H9 (cell line): Measurements from ENCODE around the gene YPEL5. TPM values are rescaled to one million over a fixed set of nuclear protein-coding genes. Genes with fewer than 3 reads are reported as not detected.

ENCODE experiments used
- DNase-seq: peaks from one replicate; pipeline ENCODE4 v3.0.0-alpha.2; 2017
- H2AFZ ChIP-seq: one replicate; pipeline ENCODE4 v1.6.1; 2013; ENCODE audit warnings: mild to moderate bottlenecking, low read length, control low read depth, moderate library complexity
- H2AK5ac ChIP-seq: 2 replicates; pipeline ENCODE4 v1.6.1; 2013; ENCODE audit warnings: low read length, control low read depth, mixed read lengths; ENCODE audit not compliant: insufficient read length
- H2BK120ac ChIP-seq: one replicate; pipeline ENCODE4 v1.6.1; 2013; ENCODE audit warnings: low read depth, mild to moderate bottlenecking, low read length, control low read depth, inconsistent platforms; ENCODE audit not compliant: poor library complexity, severe bottlenecking
- H2BK12ac ChIP-seq: 2 replicates; pipeline ENCODE4 v1.6.1; 2013; ENCODE audit warnings: low read length, control low read depth, mixed read lengths, low read depth; ENCODE audit not compliant: insufficient read length
- H2BK15ac ChIP-seq: 2 replicates; pipeline ENCODE4 v1.6.1; 2013; ENCODE audit warnings: low read depth, low read length, control low read depth
- H2BK20ac ChIP-seq: one replicate; pipeline ENCODE4 v1.6.1; 2013; ENCODE audit warnings: low read depth, mild to moderate bottlenecking, low read length, control low read depth, inconsistent platforms; ENCODE audit not compliant: poor library complexity, severe bottlenecking
- H2BK5ac ChIP-seq: 2 replicates; pipeline ENCODE4 v1.6.1; 2013; ENCODE audit warnings: low read length, control low read depth, mixed read lengths; ENCODE audit not compliant: insufficient read length
- H3K14ac ChIP-seq: 2 replicates; pipeline ENCODE4 v1.6.1; 2013; ENCODE audit warnings: low read length, control low read depth; ENCODE audit not compliant: insufficient read depth
- H3K18ac ChIP-seq: 2 replicates; pipeline ENCODE4 v1.6.1; 2013; ENCODE audit warnings: low read depth, mild to moderate bottlenecking, mixed read lengths, low read length, control low read depth; ENCODE audit not compliant: insufficient read length
- H3K23ac ChIP-seq: 2 replicates; pipeline ENCODE4 v1.6.1; 2013; ENCODE audit warnings: low read length, control low read depth, mixed read lengths, low read depth; ENCODE audit not compliant: insufficient read length
- H3K23me2 ChIP-seq: 2 replicates; pipeline ENCODE4 v1.6.1; 2013; ENCODE audit warnings: low read depth, mild to moderate bottlenecking, mixed read lengths, low read length, control low read depth; ENCODE audit not compliant: insufficient read length, poor library complexity, severe bottlenecking
- H3K27ac ChIP-seq: 2 replicates; pipeline ENCODE4 v1.5.1; 2013; ENCODE audit warnings: low read length, control low read depth, mixed read lengths, low read depth; ENCODE audit not compliant: insufficient read length
- H3K27me3 ChIP-seq: 2 replicates; pipeline ENCODE4 v1.6.1; 2013; ENCODE audit warnings: low read length, control low read depth, inconsistent platforms; ENCODE audit not compliant: insufficient read depth
- H3K4ac ChIP-seq: 2 replicates; pipeline ENCODE4 v1.6.1; 2013; ENCODE audit warnings: low read depth, mild to moderate bottlenecking, control low read depth, inconsistent platforms, low read length, moderate library complexity
- H3K4me1 ChIP-seq: 2 replicates; pipeline ENCODE4 v1.6.1; 2013; ENCODE audit warnings: low read length, control low read depth, inconsistent platforms; ENCODE audit not compliant: insufficient read depth
- H3K4me2 ChIP-seq: 2 replicates; pipeline ENCODE4 v1.6.1; 2013; ENCODE audit warnings: low read length, control low read depth, mixed read lengths; ENCODE audit not compliant: insufficient read length, insufficient read depth
- H3K56ac ChIP-seq: 2 replicates; pipeline ENCODE4 v1.6.1; 2013; ENCODE audit warnings: low read depth, mild to moderate bottlenecking, mixed read lengths, low read length, control low read depth; ENCODE audit not compliant: insufficient read length
- H3K79me1 ChIP-seq: 2 replicates; pipeline ENCODE4 v1.6.1; 2013; ENCODE audit warnings: low read depth, mild to moderate bottlenecking, moderate library complexity, low read length, control low read depth, inconsistent platforms; ENCODE audit not compliant: insufficient read depth, poor library complexity, severe bottlenecking
- H3K79me2 ChIP-seq: 2 replicates; pipeline ENCODE4 v1.6.1; 2013; ENCODE audit warnings: low read length, control low read depth, inconsistent platforms; ENCODE audit not compliant: insufficient read depth
- H3K9ac ChIP-seq: 2 replicates; pipeline ENCODE4 v1.6.1; 2013; ENCODE audit warnings: low read length, control low read depth, mixed read lengths; ENCODE audit not compliant: insufficient read length; ENCODE audit errors: extremely low read depth
- H3K9me3 ChIP-seq: one replicate; pipeline ENCODE4 v1.6.1; 2013; ENCODE audit warnings: low read depth, low read length, inconsistent platforms; ENCODE audit not compliant: control insufficient read depth
- H3T11ph ChIP-seq: one replicate; pipeline ENCODE4 v1.6.1; 2013; ENCODE audit warnings: mild to moderate bottlenecking, low read length, control low read depth, inconsistent platforms
- H4K20me1 ChIP-seq: one replicate; pipeline ENCODE4 v1.6.1; 2013; ENCODE audit not compliant: control insufficient read depth, insufficient read length, insufficient read depth
- H4K5ac ChIP-seq: 2 replicates; pipeline ENCODE4 v1.6.1; 2013; ENCODE audit warnings: low read depth, mild to moderate bottlenecking, mixed read lengths, low read length, control low read depth; ENCODE audit not compliant: insufficient read length
- H4K8ac ChIP-seq: replicated peaks from 2 replicates; pipeline ENCODE4 v1.6.1; 2013; ENCODE audit warnings: low read length, control low read depth, mixed read lengths, low read depth; ENCODE audit not compliant: insufficient read length
- H4K91ac ChIP-seq: 2 replicates; pipeline ENCODE4 v1.6.1; 2013; ENCODE audit warnings: low read depth, mild to moderate bottlenecking, moderate library complexity, mixed read lengths, low read length, control low read depth; ENCODE audit not compliant: insufficient read length
- H3K27ac Mint-ChIP-seq, 3 experiments: 2 replicates in 2 of 3; 3 replicates in 1 of 3; pipeline ENCODE4 v1.8.0; 2020 to 2021; ENCODE audit warnings: mixed read lengths in 3 of 3, mild to moderate bottlenecking in 1 of 3, moderate library complexity in 1 of 3
- H3K27me3 Mint-ChIP-seq: 2 replicates; pipeline ENCODE4 v1.8.0; 2021; ENCODE audit warnings: low read depth, mild to moderate bottlenecking, moderate library complexity, mixed read lengths
- H3K36me3 Mint-ChIP-seq, 3 experiments: 2 replicates in 2 of 3; 3 replicates in 1 of 3; pipeline ENCODE4 v1.8.0; 2020 to 2021; ENCODE audit warnings: low read depth in 3 of 3, mixed read lengths in 3 of 3; ENCODE audit not compliant: insufficient read depth in 1 of 3
- H3K4me1 Mint-ChIP-seq, 2 experiments: 2 replicates each; pipeline ENCODE4 v1.8.0; 2020; ENCODE audit warnings: mixed read lengths in 2 of 2
- H3K4me3 Mint-ChIP-seq, 2 experiments: 2 replicates in 1 of 2; 3 replicates in 1 of 2; pipeline ENCODE4 v1.8.0; 2020 to 2021; ENCODE audit warnings: mild to moderate bottlenecking in 2 of 2, mixed read lengths in 2 of 2, moderate library complexity in 1 of 2
- H3K9me3 Mint-ChIP-seq, 2 experiments: 2 replicates in 1 of 2; 3 replicates in 1 of 2; pipeline ENCODE4 v1.8.0; 2020; ENCODE audit warnings: mild to moderate bottlenecking in 2 of 2, mixed read lengths in 2 of 2, moderate library complexity in 1 of 2
- WGBS: extraction: QIAGEN DNeasy Blood & Tissue Kit; methylation state at CpG from one replicate; pipeline ENCODE4 v1.1.7; 2013; ENCODE audit warnings: missing lambda C conversion rate, low lambda C conversion rate, mixed read lengths; ENCODE audit not compliant: insufficient read length; ENCODE audit errors: extremely low coverage; 5-methylcytosine and 5-hydroxymethylcytosine counted together
- total RNA-seq: library from RNA; stranded (reverse); gene quantifications from 2 replicates; pipeline ENCODE4 v1.2.1, GENCODE V29; 2021
- TF ChIP-seq, protein P1 (sequence below): fragments of 200-600 bp; sonication (generic); conservative IDR thresholded peaks from 3 replicates; pipeline ENCODE4 v1.8.0; 2021; ENCODE audit warnings: antibody characterized with exemption, mild to moderate bottlenecking

YPEL5 gene
- total RNA-seq, 1 experiment from 2014 or later, result 28.5 TPM

DNA sequence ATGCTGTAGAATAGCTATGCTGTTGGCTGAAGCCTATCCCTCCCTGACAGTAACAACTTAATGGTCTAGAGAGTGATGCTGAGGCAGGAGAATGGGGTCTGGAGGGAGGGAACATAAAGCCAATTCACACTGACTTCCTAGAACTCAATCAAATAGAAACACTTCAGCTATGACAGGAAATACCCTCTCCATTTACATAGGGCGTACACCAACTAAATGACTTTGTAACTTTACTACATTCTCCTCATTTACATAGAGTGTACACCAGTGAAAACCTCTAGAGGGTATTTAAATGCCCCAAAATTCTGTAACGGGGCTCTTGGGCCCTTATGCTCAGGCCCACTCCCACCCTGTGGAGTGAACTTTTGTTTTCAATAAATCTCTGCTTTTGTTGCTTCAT is 41.5 kb downstream of the YPEL5 start:
- H2AFZ ChIP-seq, result no peak overlapping the region

More for the DNA sequence above, 41.5 kb downstream of the YPEL5 start:
- Histone ChIP-seq H3K14ac (no peak overlapping the region), H3K4me1 (no peaks in the 10 kb centered on the region), H3K27ac (no peak overlapping the region), H3K18ac (no peak overlapping the region), H2BK5ac (no peak overlapping the region), H3K79me1 (no peaks in the 10 kb centered on the region), H3K27me3 (no peaks in the 10 kb centered on the region), H3K4ac (no peak overlapping the region), H4K20me1 (no peaks in the 10 kb centered on the region), H2BK15ac (no peak overlapping the region), H2BK20ac (no peak overlapping the region), H4K91ac (no peak overlapping the region), H3K79me2 (no peaks in the 10 kb centered on the region), H3K9ac (no peak overlapping the region), H2BK120ac (no peak overlapping the region), H3K56ac (no peak overlapping the region), H3K23me2 (no peaks in the 10 kb centered on the region), H3K9me3 (no peaks in the 10 kb centered on the region), H3K4me2 (no peak overlapping the region), H2AK5ac (no peak overlapping the region), H4K5ac (no peak overlapping the region), H3T11ph (no peak overlapping the region), H2BK12ac (no peak overlapping the region), H3K23ac (no peak overlapping the region), H4K8ac (no peak overlapping the region)
- DNase-seq, result no peak
- TF ChIP-seq, protein P1, sequence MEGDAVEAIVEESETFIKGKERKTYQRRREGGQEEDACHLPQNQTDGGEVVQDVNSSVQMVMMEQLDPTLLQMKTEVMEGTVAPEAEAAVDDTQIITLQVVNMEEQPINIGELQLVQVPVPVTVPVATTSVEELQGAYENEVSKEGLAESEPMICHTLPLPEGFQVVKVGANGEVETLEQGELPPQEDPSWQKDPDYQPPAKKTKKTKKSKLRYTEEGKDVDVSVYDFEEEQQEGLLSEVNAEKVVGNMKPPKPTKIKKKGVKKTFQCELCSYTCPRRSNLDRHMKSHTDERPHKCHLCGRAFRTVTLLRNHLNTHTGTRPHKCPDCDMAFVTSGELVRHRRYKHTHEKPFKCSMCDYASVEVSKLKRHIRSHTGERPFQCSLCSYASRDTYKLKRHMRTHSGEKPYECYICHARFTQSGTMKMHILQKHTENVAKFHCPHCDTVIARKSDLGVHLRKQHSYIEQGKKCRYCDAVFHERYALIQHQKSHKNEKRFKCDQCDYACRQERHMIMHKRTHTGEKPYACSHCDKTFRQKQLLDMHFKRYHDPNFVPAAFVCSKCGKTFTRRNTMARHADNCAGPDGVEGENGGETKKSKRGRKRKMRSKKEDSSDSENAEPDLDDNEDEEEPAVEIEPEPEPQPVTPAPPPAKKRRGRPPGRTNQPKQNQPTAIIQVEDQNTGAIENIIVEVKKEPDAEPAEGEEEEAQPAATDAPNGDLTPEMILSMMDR, result no peak
- Mint-ChIP-seq H3K27ac (no peak overlapping the region), H3K4me3 (no peak overlapping the region), H3K27me3 (no peaks in the 10 kb centered on the region; the same call in 1 of the 2 replicates), H3K36me3 (peaks cover 0 to 11% (median 4%) of the 10 kb centered on the region in 3 experiments; a peak in 4 of 7 replicates), H3K4me1 (peaks cover 11 to 12% of the 10 kb centered on the region in 2 experiments), H3K9me3 (peaks cover 5 to 6% of the 10 kb centered on the region in 2 experiments; a peak in 3 of 5 replicates)
- no CpG with 5 or more reads among the region's 2 CpGs for WGBS
